Body of pancreas (tissue), 4 donors: Measurements from ENCODE around the gene FLVCR1. TPM values are rescaled to one million over a fixed set of nuclear protein-coding genes. Genes with fewer than 3 reads are reported as not detected.
A peak's percentile ranks its signal among the peaks of the same experiment; 100 is the strongest.
"Not testable (repeated sequence)": the region's sequence is repeated elsewhere in the genome, so short reads cannot be mapped to it uniquely, and the experiment has no call there.

Source experiments
- ATAC-seq: fragments of 150-250 bp; one replicate; pipeline ENCODE4 v1.9.1; 2016
- DNase-seq, 4 donors: peaks; one replicate each; pipeline ENCODE4 v3.0.0-alpha.2; 2019
- H3K27ac ChIP-seq, 4 donors: fragments of 200-600 bp; sonication (generic); 1 replicate in 3 of 4; 2 replicates in 1 of 4; pipeline versions ENCODE4 v1.5.1 to v1.6.1; 2016 to 2019; ENCODE audit warnings: mild to moderate bottlenecking in 1 of 4, mixed read lengths in 1 of 4, moderate library complexity in 1 of 4
- H3K27me3 ChIP-seq, 2 donors: fragments of 200-600 bp; sonication (generic); one replicate each; pipeline ENCODE4 v1.6.0; 2016; ENCODE audit warnings: mild to moderate bottlenecking in 1 of 2
- H3K36me3 ChIP-seq, 2 donors: fragments of 200-600 bp; sonication (generic); replicated peaks in 1 of 2; 2 replicates each; pipeline ENCODE4 v1.5.1; 2016; ENCODE audit warnings: low read depth in 2 of 2; ENCODE audit not compliant: insufficient read depth in 1 of 2
- H3K4me1 ChIP-seq: fragments of 200-600 bp; sonication (generic); one replicate; pipeline ENCODE4 v1.6.0; 2016
- H3K4me3 ChIP-seq, 2 donors: fragments of 200-600 bp; sonication (generic); 1 replicate in 1 of 2; 2 replicates in 1 of 2; pipeline ENCODE4 v1.5.1; 2016 to 2019
- H3K9me3 ChIP-seq, 3 donors: fragments of 200-600 bp; sonication (generic); 1 replicate in 2 of 3; 2 replicates in 1 of 3; pipeline ENCODE4 v1.5.1; 2016
- POLR2A ChIP-seq, 3 donors: fragments of 450-650 bp; IDR thresholded peaks; one replicate each; pipeline ENCODE4 v1.6.1; 2016; ENCODE audit warnings: antibody characterized with exemption in 3 of 3, mild to moderate bottlenecking in 2 of 3
- WGBS, 2 donors: methylation state at CpG; one replicate each; pipeline ENCODE4 v1.1.5; 2017; 5-methylcytosine and 5-hydroxymethylcytosine counted together
- intact Hi-C: fragments of 100-400 bp; cut with DNase I; formaldehyde crosslinking; loops from one replicate; pipeline ENCODE4 v1.15.1; 2023
- total RNA-seq, 2 donors: library from RNA; depleted of rRNA; stranded (reverse); fragments of >200 nt; gene quantifications; one replicate each; pipeline ENCODE4 v1.1.0, GENCODE V29; 2016
- TF ChIP-seq, protein P1 (sequence below), 7 experiments: fragments of 450-650 bp in 4 of 7; fragments of 200-600 bp in 3 of 7; sonication (generic) in 3 of 7; IDR thresholded peaks; one replicate each; pipeline ENCODE4 v1.5.1; 2016 to 2019; ENCODE audit warnings: antibody characterized with exemption in 7 of 7

Gene FLVCR1
- total RNA-seq, 2 donors from 2014 or later, result 4.2 to 4.6 TPM

DNA sequence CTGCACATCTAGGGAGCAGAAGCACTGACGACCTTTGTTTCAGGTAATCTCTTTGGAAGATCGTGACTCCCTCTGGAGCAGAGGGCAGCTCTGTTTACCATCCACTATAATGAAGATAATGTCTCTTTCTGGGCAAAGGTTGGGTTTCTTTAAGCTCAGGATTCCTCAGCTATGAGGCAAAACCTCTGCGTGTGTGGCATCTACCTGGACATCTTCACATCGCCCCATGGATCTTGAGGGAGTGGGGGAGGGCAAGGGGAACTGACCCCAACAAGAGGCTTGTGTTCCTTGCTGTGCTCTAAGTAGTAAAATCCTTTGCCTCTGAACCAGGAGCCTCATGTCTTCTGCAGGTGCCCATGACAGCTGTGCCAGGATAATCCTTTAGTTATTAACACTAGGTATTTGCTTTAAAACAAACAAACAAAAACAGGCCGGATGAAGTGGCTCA, 30.2 kb upstream of the FLVCR1 start:
- DNase-seq, result no peak
- Histone ChIP-seq H3K27ac (no peak overlapping the region), H3K4me1 (peaks cover 3% of the 10 kb centered on the region), H3K36me3 (no peaks in the 10 kb centered on the region), H3K27me3 (no peaks in the 10 kb centered on the region), H3K4me3 (no peak overlapping the region), H3K9me3 (peaks cover 0 to 11% (median 0%) of the 10 kb centered on the region in 3 donors)
- intact Hi-C loops, result no loop called here
- TF ChIP-seq, protein P1, sequence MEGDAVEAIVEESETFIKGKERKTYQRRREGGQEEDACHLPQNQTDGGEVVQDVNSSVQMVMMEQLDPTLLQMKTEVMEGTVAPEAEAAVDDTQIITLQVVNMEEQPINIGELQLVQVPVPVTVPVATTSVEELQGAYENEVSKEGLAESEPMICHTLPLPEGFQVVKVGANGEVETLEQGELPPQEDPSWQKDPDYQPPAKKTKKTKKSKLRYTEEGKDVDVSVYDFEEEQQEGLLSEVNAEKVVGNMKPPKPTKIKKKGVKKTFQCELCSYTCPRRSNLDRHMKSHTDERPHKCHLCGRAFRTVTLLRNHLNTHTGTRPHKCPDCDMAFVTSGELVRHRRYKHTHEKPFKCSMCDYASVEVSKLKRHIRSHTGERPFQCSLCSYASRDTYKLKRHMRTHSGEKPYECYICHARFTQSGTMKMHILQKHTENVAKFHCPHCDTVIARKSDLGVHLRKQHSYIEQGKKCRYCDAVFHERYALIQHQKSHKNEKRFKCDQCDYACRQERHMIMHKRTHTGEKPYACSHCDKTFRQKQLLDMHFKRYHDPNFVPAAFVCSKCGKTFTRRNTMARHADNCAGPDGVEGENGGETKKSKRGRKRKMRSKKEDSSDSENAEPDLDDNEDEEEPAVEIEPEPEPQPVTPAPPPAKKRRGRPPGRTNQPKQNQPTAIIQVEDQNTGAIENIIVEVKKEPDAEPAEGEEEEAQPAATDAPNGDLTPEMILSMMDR (IDR thresholded peaks at IDR 0.05), result no peak
- no peak for TF ChIP-seq POLR2A (IDR thresholded peaks at IDR 0.05)
- WGBS, 2 donors, result 56 to 61% methylated on average over 5 of the region's 5 CpGs
- no peak for ATAC-seq

DNA sequence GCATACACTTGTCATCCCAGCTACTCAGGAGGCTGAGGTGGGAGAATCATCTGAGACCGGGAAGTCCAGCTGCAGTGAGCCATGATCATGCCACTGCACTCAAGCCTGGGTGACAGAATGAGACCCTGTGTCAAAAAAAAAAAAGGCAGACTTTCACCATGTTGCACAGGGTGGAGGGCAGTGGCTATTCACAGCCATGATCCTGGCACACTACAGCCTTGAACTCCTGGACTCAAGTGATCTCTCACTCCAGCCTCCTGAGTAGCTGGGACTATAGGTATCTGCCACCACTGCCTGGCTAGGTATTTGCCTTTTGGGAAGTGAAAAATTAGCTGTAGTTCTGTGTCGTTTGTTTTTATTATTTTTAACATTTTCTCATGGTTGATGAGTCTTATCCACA, 29.7 kb upstream of the FLVCR1 start:
- ATAC-seq, result no peak
- no peak for TF ChIP-seq POLR2A (IDR thresholded peaks at IDR 0.05)
- TF ChIP-seq, protein P1 (IDR thresholded peaks at IDR 0.05), result no peak
- WGBS, 2 donors, result 75 to 76% methylated on average over 2 of the region's 2 CpGs
- intact Hi-C loops, result no loop called here
- Histone ChIP-seq H3K36me3 (no peaks in the 10 kb centered on the region), H3K4me1 (peaks cover 9% of the 10 kb centered on the region), H3K9me3 (peaks cover 0 to 11% (median 0%) of the 10 kb centered on the region in 3 donors), H3K27me3 (no peaks in the 10 kb centered on the region), H3K27ac (no peak overlapping the region), H3K4me3 (no peak overlapping the region)
- no peak for DNase-seq

DNA sequence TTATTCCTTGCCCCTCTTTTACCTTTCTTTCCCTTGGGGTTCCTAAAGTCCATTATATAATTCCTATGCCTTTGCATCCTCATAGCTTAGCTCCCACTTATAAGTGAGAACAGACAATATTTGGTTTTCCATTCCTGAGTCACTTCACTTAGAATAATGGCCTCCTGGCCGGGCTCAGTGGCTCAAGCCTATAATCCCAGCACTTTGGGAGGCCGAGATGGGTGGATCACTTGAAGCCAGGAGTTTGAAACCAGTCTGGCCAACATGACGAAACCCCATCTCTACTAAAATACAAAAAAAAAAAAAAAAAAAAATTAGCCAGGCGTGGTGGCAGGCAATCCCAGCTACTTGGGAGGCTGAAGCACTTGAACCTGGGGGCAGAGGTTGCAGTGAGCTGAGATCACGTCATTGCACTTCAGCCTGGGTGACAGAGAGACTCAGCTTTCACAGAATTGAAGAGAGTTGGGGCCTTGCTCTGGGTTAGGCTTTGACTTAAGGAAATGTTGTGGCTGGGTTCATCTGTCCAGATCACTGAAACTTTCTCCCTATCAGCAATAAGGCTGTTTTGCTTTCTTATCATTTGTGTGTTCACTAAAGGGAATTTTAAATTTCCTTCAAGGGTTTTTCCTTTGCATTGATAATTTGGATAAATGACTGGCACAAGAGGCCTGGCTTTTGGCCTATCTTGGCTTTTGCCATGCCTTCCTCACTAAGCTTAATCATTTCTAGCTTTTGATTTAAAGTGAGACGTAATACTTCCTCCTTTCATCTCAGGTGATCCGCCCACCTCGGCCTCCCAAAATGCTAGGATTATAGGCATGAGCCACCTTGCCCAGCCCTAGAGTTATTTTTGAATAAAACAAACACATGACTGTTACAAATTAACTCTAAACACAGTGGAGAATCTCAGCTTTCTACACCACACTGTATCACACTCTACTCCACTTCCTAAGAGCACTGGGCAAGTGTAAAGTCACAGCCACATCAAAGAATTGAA, 24.6 kb upstream of the FLVCR1 start:
- WGBS, 2 donors, result 37 to 49% methylated on average over 8 of the region's 8 CpGs
- intact Hi-C loops, H3K4me3 ChIP-seq, H3K9me3 ChIP-seq, H3K36me3 ChIP-seq, H3K27me3 ChIP-seq: not testable (repeated sequence)
- peak; percentile 87 for ATAC-seq
- DNase-seq, result peak; percentile 57 to 79 (median 66)
- H3K4me1 ChIP-seq, result peaks cover 23% of the 10 kb centered on the region
- H3K27ac ChIP-seq, result peak overlapping the region in 3 of 4 donors; percentile 68 to 78 (median 70)

DNA sequence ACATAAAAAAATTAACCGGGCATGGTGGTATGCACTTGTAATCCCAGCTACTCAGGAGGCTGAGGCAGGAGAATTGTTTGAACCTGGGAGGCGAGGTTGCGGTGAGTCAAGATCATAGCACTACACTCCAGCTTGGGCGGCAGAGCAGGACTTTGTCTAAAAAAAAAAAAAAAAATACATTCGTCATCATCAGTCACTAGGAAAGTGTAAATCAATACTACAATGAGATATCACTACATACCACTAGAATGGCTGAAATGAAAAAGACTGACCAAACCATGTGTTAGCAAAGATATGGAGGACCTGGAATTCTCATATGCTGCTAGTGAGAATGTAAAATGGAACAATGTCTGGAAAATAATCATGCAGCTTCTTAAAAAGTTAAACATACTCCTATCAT, 19.9 kb upstream of the FLVCR1 start:
- Histone ChIP-seq H3K27ac (no peak overlapping the region), H3K36me3 (no peaks in the 10 kb centered on the region), H3K27me3 (no peaks in the 10 kb centered on the region), H3K4me1 (peaks cover 17% of the 10 kb centered on the region), H3K4me3 (no peak overlapping the region), H3K9me3 (no peaks in the 10 kb centered on the region)
- DNase-seq, result no peak
- ATAC-seq, result no peak
- intact Hi-C loops, result no loop called here
- 59 to 79% methylated on average over 5 of the region's 5 CpGs for WGBS, 2 donors
- TF ChIP-seq, protein P1 (IDR thresholded peaks at IDR 0.05), result no peak
- TF ChIP-seq POLR2A (IDR thresholded peaks at IDR 0.05), result no peak

DNA sequence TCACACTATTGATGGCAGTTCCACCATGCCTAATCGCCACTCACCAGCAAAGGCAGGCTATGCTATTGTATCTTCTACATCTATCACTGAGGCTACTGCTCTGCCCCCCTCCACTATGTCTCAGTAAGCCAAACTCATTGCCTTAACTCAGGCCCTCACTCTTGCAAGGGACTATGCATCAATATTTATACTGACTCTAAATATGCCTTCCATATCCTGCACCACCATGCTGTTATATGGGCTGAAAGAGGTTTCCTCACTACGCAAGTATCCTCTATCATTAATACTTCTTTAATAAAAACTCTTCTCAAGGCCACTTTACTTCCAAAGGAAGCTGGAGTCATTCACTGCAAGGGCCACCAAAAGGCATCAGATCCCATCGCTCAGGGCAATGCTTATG, 13.6 kb upstream of the FLVCR1 start:
- ATAC-seq, H3K9me3 ChIP-seq, H3K4me3 ChIP-seq, H3K36me3 ChIP-seq, H3K27me3 ChIP-seq, H3K27ac ChIP-seq, DNase-seq, H3K4me1 ChIP-seq, intact Hi-C loops: not testable (repeated sequence)
- WGBS, 2 donors, result 75 to 93% methylated on average over 3 of the region's 3 CpGs
